Measurements from ENCODE around the gene TMEM53. TPM values are rescaled to one million over a fixed set of nuclear protein-coding genes. Genes with fewer than 3 reads are reported as not detected.

TMEM53 gene
- total and polyA plus RNA-seq, 2 donors (not counting 3 experiments of a cell fraction or from before 2014, with no cell fraction given): 5.3 to 16.5 TPM

DNA sequence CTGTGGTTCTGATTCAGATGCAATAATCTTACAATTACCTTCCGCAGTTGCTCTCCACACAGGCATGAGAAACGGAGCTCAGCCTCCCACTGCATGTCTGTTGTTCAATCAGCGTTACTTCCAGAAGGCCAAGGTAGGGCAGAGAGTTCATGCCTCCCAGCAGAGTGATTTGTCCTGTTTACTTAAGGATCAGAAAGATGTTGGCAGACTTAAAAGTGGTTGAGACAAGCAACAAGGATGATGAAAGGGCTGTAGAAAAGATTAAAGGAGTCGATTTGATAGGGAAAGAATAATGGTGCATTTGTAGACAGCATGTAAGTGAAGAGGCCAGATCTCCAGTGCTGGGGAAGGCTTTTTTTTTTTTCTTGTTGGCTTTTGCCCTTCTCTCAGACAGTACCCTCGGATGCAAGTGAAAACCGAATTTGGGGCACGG, 26.9 kb upstream of the TMEM53 start:
- Histone ChIP-seq H3K4me2 (ENCODE audit: insufficient read depth, low read length) (no peak overlapping the region), H3K4me1 (ENCODE audit: control insufficient read depth, extremely low read depth, insufficient read depth, low read length) (no peaks in the 10 kb centered on the region), H3K4me3 (replicated peaks in 1 of 3; ENCODE audit: insufficient read depth in 1 of 3, low read depth in 1 of 3, low read length in 3 of 3) (no peak overlapping the region), H3K9me1 (replicated peaks; ENCODE audit: control insufficient read depth, extremely low read depth, insufficient read depth, low read length) (no peaks in the 10 kb centered on the region), H4K20me1 (replicated peaks; ENCODE audit: control insufficient read depth, extremely low read depth, insufficient read depth, low read length) (no peaks in the 10 kb centered on the region), H3K79me2 (ENCODE audit: control insufficient read depth, insufficient read depth, low read length) (no peaks in the 10 kb centered on the region), H3K27me3 (ENCODE audit: control insufficient read depth in 2 of 2, insufficient read depth in 2 of 2, low read length in 2 of 2) (peaks cover 2 to 4% of the 10 kb centered on the region in 2 experiments), H3K9ac (replicated peaks; ENCODE audit: extremely low read depth, insufficient read depth, low read length) (no peak overlapping the region), H2AFZ (ENCODE audit: low read depth, low read length) (no peak overlapping the region), H3K36me3 (ENCODE audit: control insufficient read depth in 2 of 2, extremely low read depth in 1 of 2, insufficient read depth in 2 of 2, low read length in 2 of 2) (no peaks in the 10 kb centered on the region), H3K9me3 (replicated peaks; ENCODE audit: control insufficient read depth, insufficient read depth, low read length) (no peaks in the 10 kb centered on the region), H3K27ac (ENCODE audit: insufficient read depth, low read depth, low read length) (no peak overlapping the region)
- ChIA-PET CTCF (no interaction called here), POLR2A (no interaction called here)
- TF ChIP-seq MYC (IDR thresholded peaks at IDR 0.05; ENCODE audit: low read depth, low read length): no peak
- no peak for TF ChIP-seq EZH2 (IDR thresholded peaks at IDR 0.05; ENCODE audit: borderline replicate concordance, low read depth, low read length, severe bottlenecking)
- TF ChIP-seq POLR2A (IDR thresholded peaks at IDR 0.05; ENCODE audit: low read depth, low read length): no peak
- TF ChIP-seq POLR2AphosphoS5 (IDR thresholded peaks at IDR 0.05; ENCODE audit: insufficient read depth, low read depth, low read length): no peak
- no peak for TF ChIP-seq CTCF (IDR thresholded peaks at IDR 0.05; ENCODE audit: extremely low read depth in 1 of 2, insufficient read depth in 1 of 2, low read depth in 1 of 2, low read length in 2 of 2)
- no peak for TF ChIP-seq GATA2 (IDR thresholded peaks at IDR 0.05; ENCODE audit: insufficient read depth, insufficient read length, low read depth, low read length)
- no peak for TF ChIP-seq JUN (IDR thresholded peaks at IDR 0.05; ENCODE audit: borderline replicate concordance, insufficient read depth, insufficient read length, low read depth)
- TF ChIP-seq FOS (IDR thresholded peaks at IDR 0.05; ENCODE audit: borderline replicate concordance, insufficient read depth, low read length): no peak
- no peak for DNase-seq (ENCODE audit: low read depth, low spot score)
- no peak for FAIRE-seq
- intact Hi-C loops (cut with micrococcal nuclease) (no loop called here), dilution Hi-C loops (cut with MboI; ENCODE audit: extremely low pct_ligation_motif_present, low sequenced_read_pairs) (no loop called here)
- BruUV-seq (replicated peaks): no TSS peak

All from endothelial cell of umbilical vein (primary cell).